Mucosa of descending colon (tissue), 3 donors: ENCODE measurements around the gene RAI14. TPM values are rescaled to one million over a fixed set of nuclear protein-coding genes. Genes with fewer than 3 reads are reported as not detected.

Experiments
- ATAC-seq: fragments of 200-7000 bp; cut with Tn5 transposase; one replicate; pipeline ENCODE4 v1.9.1; 2020; ENCODE audit warnings: mild to moderate bottlenecking, moderate library complexity
- DNase-seq, 3 donors: peaks; one replicate each; pipeline ENCODE4 v3.0.0-alpha.2; 2020
- H3K36me3 ChIP-seq: fragments of 200-600 bp; one replicate; pipeline ENCODE4 v1.8.0; 2021; ENCODE audit warnings: low read depth, mild to moderate bottlenecking
- H3K4me1 ChIP-seq: fragments of 200-600 bp; one replicate; pipeline ENCODE4 v1.8.0; 2021; ENCODE audit warnings: low read depth, mild to moderate bottlenecking
- H3K4me3 ChIP-seq: fragments of 200-600 bp; one replicate; pipeline ENCODE4 v1.8.0; 2021; ENCODE audit warnings: mild to moderate bottlenecking
- H3K9me3 ChIP-seq: fragments of 200-600 bp; one replicate; pipeline ENCODE4 v1.8.0; 2021; ENCODE audit warnings: mild to moderate bottlenecking
- CTCF ChIP-seq: fragments of 200-600 bp; IDR thresholded peaks from one replicate; pipeline ENCODE4 v1.8.0; 2022; ENCODE audit warnings: antibody characterized with exemption, mild to moderate bottlenecking
- intact Hi-C, 2 donors: fragments of 100-400 bp; cut with DNase I in 1 of 2; cut with micrococcal nuclease in 1 of 2; formaldehyde crosslinking; loops; one replicate each; pipeline versions ENCODE4 v1.11.0 to v1.11.1; 2022; cut with DNase I, micrococcal nuclease
- total RNA-seq, 3 donors: library from RNA; stranded (reverse); fragmentation: NEBNext Ultra II Directional in 2 of 3; extraction: Animal tissue kit (Norgen Biotek cat#: 25700) in 2 of 3; gene quantifications; one replicate each; pipeline versions ENCODE4 v1.2.1 to v1.2.4, GENCODE V29; 2021 to 2023
- donor health status: DM: no; HTN: no; CAD: no; lungs with moderate emphysema.
- donor health status: DM: no; HTN: no; CAD: no.
- donor health status: DM: no; HTN: yes; CAD: no.

The RAI14 gene
- total RNA-seq, 3 donors from 2014 or later, result 14.0 to 41.0 (median 23.4) TPM

- no peak overlapping the region for H3K4me3 ChIP-seq
- intact Hi-C loops, result no loop called here
- no peaks in the 10 kb centered on the region for H3K9me3 ChIP-seq
- H3K36me3 ChIP-seq, result no peaks in the 10 kb centered on the region
- DNase-seq (no peak), ATAC-seq (no peak)
- H3K4me1 ChIP-seq, result no peaks in the 10 kb centered on the region
- no peak for TF ChIP-seq CTCF
These were observed 59.6 kb downstream of the RAI14 start for GRCh38 chr5:34715711-34716110.

- intact Hi-C loops, result no loop called here
- no peak for ATAC-seq
- Histone ChIP-seq H3K4me1 (no peaks in the 10 kb centered on the region), H3K4me3 (no peak overlapping the region), H3K36me3 (no peaks in the 10 kb centered on the region), H3K9me3 (no peaks in the 10 kb centered on the region)
- no peak for DNase-seq
- TF ChIP-seq CTCF, result no peak
These were observed 60.9 kb downstream of the RAI14 start for GRCh38 chr5:34716986-34717385.

GRCh38 chr5:34717426-34718327 is 61.5 kb downstream of the RAI14 start:
- no peak overlapping the region for H3K4me3 ChIP-seq
- no peaks in the 10 kb centered on the region for H3K9me3 ChIP-seq
- ATAC-seq (peak; percentile 17), DNase-seq (no peak)
- intact Hi-C loops, result no loop called here
- H3K36me3 ChIP-seq, result no peaks in the 10 kb centered on the region
- no peaks in the 10 kb centered on the region for H3K4me1 ChIP-seq
- no peak for TF ChIP-seq CTCF

GRCh38 chr5:34718516-34718915 is 62.4 kb downstream of the RAI14 start:
- H3K9me3 ChIP-seq, result no peaks in the 10 kb centered on the region
- no peak for ATAC-seq
- intact Hi-C loops, result no loop called here
- no peaks in the 10 kb centered on the region for H3K4me1 ChIP-seq
- no peaks in the 10 kb centered on the region for H3K36me3 ChIP-seq
- no peak for DNase-seq
- no peak overlapping the region for H3K4me3 ChIP-seq
- no peak for TF ChIP-seq CTCF

- intact Hi-C loops, result no loop called here
These were observed 62.9 kb downstream of the RAI14 start for GRCh38 chr5:34719029-34719428.

More at GRCh38 chr5:34719029-34719428, 62.9 kb downstream of the RAI14 start:
- no peaks in the 10 kb centered on the region for H3K4me1 ChIP-seq
- no peaks in the 10 kb centered on the region for H3K36me3 ChIP-seq
- no peak for ATAC-seq
- no peaks in the 10 kb centered on the region for H3K9me3 ChIP-seq
- no peak overlapping the region for H3K4me3 ChIP-seq
- TF ChIP-seq CTCF, result no peak
- no peak for DNase-seq
